Measurements from ENCODE around the gene PNKD. TPM values are rescaled to one million over a fixed set of nuclear protein-coding genes. Genes with fewer than 3 reads are reported as not detected.
A peak's percentile ranks its signal among the peaks of the same experiment; 100 is the strongest.
"Not testable (repeated sequence)": the region's sequence is repeated elsewhere in the genome, so short reads cannot be mapped to it uniquely, and the experiment has no call there.

PNKD gene
- total RNA-seq, 1 donor from 2014 or later: 13.5 TPM

GRCh38 chr2:218271865-218272530 is 1.7 kb downstream of the PNKD start:
- H3K79me2 ChIP-seq (ENCODE audit: low read depth): peaks cover 27% of the 10 kb centered on the region

GRCh38 chr2:218272531-218273212 is 2.4 kb downstream of the PNKD start:
- no peak overlapping the region for H3K9ac ChIP-seq
- no peak overlapping the region for H3K27ac ChIP-seq
- peak overlapping the region; percentile 95 for H3K4me3 Mint-ChIP-seq
- no peaks in the 10 kb centered on the region for H3K9me3 ChIP-seq (ENCODE audit: low read depth)
- H3K4me3 ChIP-seq: no peak overlapping the region
- H3K27me3 ChIP-seq: no peaks in the 10 kb centered on the region
- TF ChIP-seq EZH2 (IDR thresholded peaks at IDR 0.05) (no peak), EZH2phosphoT487 (IDR thresholded peaks at IDR 0.05) (no peak), CTCF (IDR thresholded peaks at IDR 0.05) (peak; percentile 96)
- peaks cover 27% of the 10 kb centered on the region for H3K79me2 ChIP-seq (ENCODE audit: low read depth)
- peak; percentile 86 for DNase-seq (ENCODE audit: low spot score)
- H3K4me1 Mint-ChIP-seq: peaks cover 27% of the 10 kb centered on the region
- peaks cover 3% of the 10 kb centered on the region for H3K27me3 Mint-ChIP-seq (ENCODE audit: insufficient read depth, low read depth)
- H3K36me3 ChIP-seq: no peaks in the 10 kb centered on the region
- no peak overlapping the region for H3K27ac Mint-ChIP-seq
- peaks cover 7% of the 10 kb centered on the region for H3K36me3 Mint-ChIP-seq
- H3K4me2 ChIP-seq: no peak overlapping the region
- H3F3A ChIP-seq (ENCODE audit: low read depth): peaks cover 13% of the 10 kb centered on the region
- no peaks in the 10 kb centered on the region for H3K9me3 Mint-ChIP-seq
- peaks cover 12% of the 10 kb centered on the region for H3K4me1 ChIP-seq
- peaks cover 9% of the 10 kb centered on the region for H4K20me1 ChIP-seq (ENCODE audit: low read depth)
- H2AFZ ChIP-seq (replicated peaks): no peak overlapping the region

More at GRCh38 chr2:218271865-218272530, 1.7 kb downstream of the PNKD start:
- H3K9me3 Mint-ChIP-seq: no peaks in the 10 kb centered on the region
- no peak for DNase-seq (ENCODE audit: low spot score)
- H3K4me3 Mint-ChIP-seq: peak overlapping the region; percentile 95
- H3K4me3 ChIP-seq: peak overlapping the region; percentile 89
- no peaks in the 10 kb centered on the region for H3K36me3 ChIP-seq
- peaks cover 12% of the 10 kb centered on the region for H3K4me1 ChIP-seq
- peaks cover 3% of the 10 kb centered on the region for H3K27me3 Mint-ChIP-seq (ENCODE audit: insufficient read depth, low read depth)
- peaks cover 7% of the 10 kb centered on the region for H3K36me3 Mint-ChIP-seq
- H3K4me1 Mint-ChIP-seq: peaks cover 27% of the 10 kb centered on the region
- H3F3A ChIP-seq (ENCODE audit: low read depth): peaks cover 13% of the 10 kb centered on the region
- H3K4me2 ChIP-seq: peak overlapping the region; percentile 91
- no peak overlapping the region for H2AFZ ChIP-seq (replicated peaks)
- no peak overlapping the region for H3K27ac ChIP-seq
- peaks cover 13% of the 10 kb centered on the region for H4K20me1 ChIP-seq (ENCODE audit: low read depth)
- H3K9ac ChIP-seq: no peak overlapping the region
- H3K27me3 ChIP-seq: no peaks in the 10 kb centered on the region
- TF ChIP-seq EZH2 (IDR thresholded peaks at IDR 0.05): no peak
- TF ChIP-seq EZH2phosphoT487 (IDR thresholded peaks at IDR 0.05): no peak
- TF ChIP-seq CTCF (IDR thresholded peaks at IDR 0.05): no peak
- no peak overlapping the region for H3K27ac Mint-ChIP-seq
- no peaks in the 10 kb centered on the region for H3K9me3 ChIP-seq (ENCODE audit: low read depth)

- DNase-seq (ENCODE audit: low spot score); H3K4me2 ChIP-seq; H3K9ac ChIP-seq; H3K4me3 Mint-ChIP-seq; H3K9me3 ChIP-seq (ENCODE audit: low read depth); H3K36me3 ChIP-seq; H3K27ac ChIP-seq; H3K27me3 ChIP-seq; H2AFZ ChIP-seq (replicated peaks); H3K27ac Mint-ChIP-seq; H3K9me3 Mint-ChIP-seq; H3K4me3 ChIP-seq; H3K27me3 Mint-ChIP-seq (ENCODE audit: insufficient read depth, low read depth); H3K36me3 Mint-ChIP-seq; H4K20me1 ChIP-seq (ENCODE audit: low read depth): not testable (repeated sequence)
- H3F3A ChIP-seq (ENCODE audit: low read depth): peaks cover 13% of the 10 kb centered on the region
- peaks cover 22% of the 10 kb centered on the region for H3K79me2 ChIP-seq (ENCODE audit: low read depth)
- H3K4me1 Mint-ChIP-seq: peaks cover 27% of the 10 kb centered on the region
- H3K4me1 ChIP-seq: peaks cover 12% of the 10 kb centered on the region
Measured at GRCh38 chr2:218273214-218273907, 3.0 kb downstream of the PNKD start.

Measured in neural progenitor cell (in vitro differentiated cells).